TTC549 (cell line): ENCODE results near the gene FOXP4.

Experiments
- FAIRE-seq: peaks from 2 replicates; lab custom pipeline; 2012; peaks lifted over from hg19 to GRCh38; lab: Jason Lieb, UNC

The FOXP4 gene

DNA sequence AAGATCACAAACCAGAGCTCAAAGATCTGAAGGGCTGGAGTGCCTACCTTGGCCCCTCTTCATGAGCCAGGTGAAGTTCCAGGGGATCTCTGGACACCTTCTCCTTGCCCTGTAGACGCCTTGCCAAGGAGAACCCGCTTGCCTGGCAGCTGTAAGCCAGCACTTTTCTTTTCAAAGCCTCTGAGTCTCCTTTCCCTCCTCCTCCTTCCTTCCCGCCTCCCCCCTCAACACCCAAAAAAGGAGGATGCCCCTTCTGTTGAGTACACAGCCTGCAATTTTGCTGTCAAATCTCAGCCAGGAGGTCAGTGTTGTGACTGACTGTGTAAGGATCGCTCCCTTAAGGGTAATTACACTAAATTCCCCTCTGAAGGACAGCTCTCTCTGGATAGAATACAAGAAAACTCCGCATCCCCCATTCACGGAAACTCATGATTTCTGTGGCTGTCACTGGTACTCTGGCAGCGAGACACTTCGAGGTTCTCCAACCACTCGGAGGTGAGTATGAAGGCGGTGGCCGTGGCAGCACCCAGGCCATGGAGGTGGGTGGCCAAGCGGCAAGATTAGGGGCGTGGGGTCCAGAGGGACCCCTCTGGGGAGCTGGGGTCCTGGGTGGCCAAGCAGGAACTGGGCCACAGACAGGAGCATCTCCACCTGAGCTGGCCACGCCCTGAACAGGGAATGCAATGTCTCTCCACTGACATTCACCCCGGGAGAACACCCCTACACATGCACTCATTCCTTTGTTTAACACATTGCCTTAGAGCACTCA, 23.2 kb upstream of the FOXP4 start:
- FAIRE-seq = no peak

GRCh38 chr6:41523915-41524633, 22.1 kb upstream of the FOXP4 start:
- FAIRE-seq = no peak

- FAIRE-seq = no peak
Observed at GRCh38 chr6:41524634-41525011, 21.6 kb upstream of the FOXP4 start.

DNA sequence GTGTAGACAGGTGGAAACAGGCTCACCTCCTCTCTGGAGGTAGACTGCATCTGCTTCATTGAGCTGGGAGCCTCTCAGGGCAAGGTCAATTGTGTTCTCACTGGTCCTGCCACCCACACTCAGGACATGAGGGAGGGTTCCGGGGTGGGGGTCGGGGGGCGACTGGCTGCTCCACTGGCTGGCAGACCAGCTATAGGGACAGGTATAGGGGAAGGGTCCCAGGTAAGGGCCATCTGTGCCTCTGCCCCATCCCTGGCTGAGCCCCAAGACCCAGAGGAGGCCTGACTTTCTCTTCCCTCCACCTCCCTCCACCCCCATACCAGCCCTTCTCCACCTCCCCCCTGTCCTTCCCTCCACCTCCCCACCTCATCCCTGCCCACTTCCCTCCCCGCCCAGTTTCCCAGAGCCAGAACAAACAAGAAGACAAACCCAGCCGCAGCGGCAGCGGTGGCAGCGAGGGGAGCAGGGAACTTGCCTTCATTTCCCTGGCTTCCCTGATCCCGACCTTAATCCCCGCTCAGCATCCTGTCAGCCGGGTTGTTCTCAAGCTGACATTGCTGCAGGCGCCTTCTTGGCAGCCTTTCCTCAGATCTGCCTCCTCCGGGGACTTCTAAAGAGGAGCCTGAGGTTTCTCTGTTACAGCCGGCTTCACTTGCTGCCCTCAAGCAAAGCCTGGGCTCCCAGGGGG, 18.3 kb upstream of the FOXP4 start:
- FAIRE-seq = no peak

GRCh38 chr6:41528409-41528963, 17.7 kb upstream of the FOXP4 start:
- no peak for FAIRE-seq

GRCh38 chr6:41529049-41529448, 17.1 kb upstream of the FOXP4 start:
- FAIRE-seq = no peak

GRCh38 chr6:41529970-41530369, 16.2 kb upstream of the FOXP4 start:
- no peak for FAIRE-seq

DNA sequence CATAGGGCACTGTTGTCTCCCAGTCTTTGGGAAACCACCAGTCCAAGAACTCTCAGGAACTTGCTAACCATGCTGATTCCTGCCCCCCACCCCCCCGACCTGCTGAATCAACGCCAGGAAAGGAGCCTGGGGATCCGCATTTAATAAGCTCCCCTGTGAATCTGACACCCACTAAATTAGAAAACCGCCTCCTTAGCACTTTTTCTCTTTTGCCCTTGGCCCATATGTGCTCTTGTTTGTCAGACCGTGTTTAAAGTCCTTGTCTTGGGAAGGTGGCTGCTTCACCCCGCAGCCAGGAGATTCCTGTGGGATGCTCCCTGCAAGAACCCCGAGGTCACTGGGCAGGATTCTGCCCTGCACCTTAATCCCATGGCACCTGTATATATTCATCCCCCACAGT, 15.7 kb upstream of the FOXP4 start:
- FAIRE-seq = no peak

- no peak for FAIRE-seq
Observed at GRCh38 chr6:41531016-41531415, 15.2 kb upstream of the FOXP4 start.

DNA sequence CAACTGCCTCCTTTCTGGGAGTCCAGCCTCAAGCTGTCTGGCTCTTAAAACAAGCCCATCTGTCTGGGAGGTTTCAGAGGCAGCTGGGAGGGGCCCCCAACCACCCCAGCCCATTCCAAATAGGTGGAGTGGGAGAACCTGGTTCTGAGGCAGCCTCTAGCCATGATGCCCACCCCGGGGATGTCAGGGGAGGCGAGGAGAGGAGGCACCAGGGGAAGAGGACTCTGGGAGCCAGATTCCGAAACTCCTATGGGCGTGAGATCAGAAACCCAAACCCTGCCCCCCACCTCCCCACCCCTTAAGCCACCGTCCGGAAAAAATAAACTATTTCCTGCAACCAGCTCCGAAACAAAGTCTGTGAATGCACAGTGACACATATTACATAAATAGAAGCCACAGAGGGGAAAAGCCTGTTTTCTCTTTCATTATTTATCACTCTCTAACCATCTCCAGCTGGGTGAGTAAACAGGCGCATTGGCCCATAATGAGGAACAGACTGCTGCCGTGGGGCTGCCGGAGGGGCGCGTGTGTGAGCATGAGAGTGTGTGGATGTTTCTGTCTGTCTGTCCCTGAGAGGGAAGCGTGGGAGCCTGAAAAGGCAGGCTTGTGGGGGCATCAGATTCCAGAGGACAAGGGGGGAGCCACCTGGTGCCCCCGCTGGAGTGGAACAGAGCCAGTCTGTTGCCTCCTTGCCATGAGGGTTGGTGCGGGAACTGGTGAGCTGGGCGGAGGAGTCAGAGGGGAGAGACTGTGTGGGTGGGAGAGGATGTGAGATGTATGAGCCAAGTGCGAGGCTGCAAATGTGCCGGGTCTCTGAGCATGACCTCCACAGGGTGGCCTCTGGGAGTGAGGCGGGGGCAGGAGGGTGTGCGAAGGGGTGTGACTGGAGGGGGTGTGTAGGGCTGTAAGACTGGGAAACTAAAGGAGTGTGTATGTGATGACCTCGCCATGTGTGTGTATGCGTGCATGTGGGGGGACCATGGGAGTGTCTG, 14.3 kb upstream of the FOXP4 start:
- no peak for FAIRE-seq

- FAIRE-seq = no peak
Observed at GRCh38 chr6:41535766-41536165, 10.4 kb upstream of the FOXP4 start.

GRCh38 chr6:41536795-41537758, 9.1 kb upstream of the FOXP4 start:
- no peak for FAIRE-seq

GRCh38 chr6:41538556-41539182, 7.5 kb upstream of the FOXP4 start:
- FAIRE-seq = no peak

GRCh38 chr6:41539204-41539603, 7.0 kb upstream of the FOXP4 start:
- FAIRE-seq = no peak

DNA sequence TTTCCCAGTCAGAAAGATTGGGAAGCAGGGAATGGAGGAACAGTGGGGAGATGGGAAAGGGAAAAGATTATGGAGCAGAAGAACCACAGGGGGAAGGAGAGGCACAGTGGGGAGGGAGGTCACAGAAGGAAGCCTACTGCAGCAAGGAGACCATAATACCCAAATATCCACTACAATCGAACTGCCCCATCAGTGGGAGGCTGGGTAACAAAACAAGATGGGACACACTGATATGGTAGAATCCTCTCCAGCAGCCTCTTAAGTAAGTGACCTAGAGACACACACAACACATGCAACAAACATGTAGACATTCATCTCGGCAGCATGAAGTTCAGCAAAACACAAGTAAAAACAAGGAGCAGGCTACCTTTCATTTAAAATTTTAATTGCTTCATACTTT, 4.8 kb upstream of the FOXP4 start:
- FAIRE-seq = no peak

- no peak for FAIRE-seq
Observed at GRCh38 chr6:41543087-41543486, 3.1 kb upstream of the FOXP4 start.

DNA sequence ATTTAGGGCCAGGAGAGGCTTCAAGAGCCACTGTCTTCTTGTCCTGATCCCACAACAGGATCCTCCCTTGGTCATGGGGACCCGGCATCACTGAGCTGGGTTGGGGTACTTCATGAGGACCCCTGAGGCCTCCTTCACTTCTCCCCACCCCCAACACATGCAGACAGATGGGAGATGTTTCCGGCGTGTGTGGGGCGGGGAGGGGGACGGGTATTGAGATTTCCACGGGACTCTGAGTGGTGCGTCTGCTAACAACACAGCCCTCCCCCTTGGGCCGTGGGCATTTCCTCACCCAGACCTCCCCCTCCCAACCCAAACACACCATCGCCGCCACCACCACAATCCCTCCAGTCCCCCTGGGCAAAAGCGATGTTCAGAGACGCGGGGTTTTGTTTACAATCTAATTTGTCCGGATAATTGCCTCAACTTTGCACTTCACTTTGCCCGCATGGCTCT, 906 bp upstream of the FOXP4 start:
- no peak for FAIRE-seq

DNA sequence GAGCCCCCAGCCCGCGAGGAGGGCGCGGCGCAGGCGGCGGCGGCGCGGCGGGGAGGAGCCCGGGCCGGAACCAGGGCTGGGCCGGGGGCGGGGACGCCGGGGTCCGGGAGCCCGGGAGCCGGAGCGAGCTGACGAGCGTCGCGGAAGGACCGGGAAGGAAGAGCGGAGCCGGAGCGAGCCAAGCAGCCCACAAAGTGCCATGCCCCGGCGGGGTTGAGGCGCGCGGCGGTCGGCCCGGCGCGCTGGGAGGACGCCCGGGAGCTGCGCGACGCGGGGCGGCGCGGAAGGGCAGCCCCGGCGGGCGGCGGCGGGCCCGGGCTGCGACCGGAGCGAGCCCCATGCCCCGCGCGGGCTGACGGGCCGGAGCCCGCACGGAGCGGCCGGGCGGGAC, 289 bp downstream of the FOXP4 start:
- FAIRE-seq = no peak

DNA sequence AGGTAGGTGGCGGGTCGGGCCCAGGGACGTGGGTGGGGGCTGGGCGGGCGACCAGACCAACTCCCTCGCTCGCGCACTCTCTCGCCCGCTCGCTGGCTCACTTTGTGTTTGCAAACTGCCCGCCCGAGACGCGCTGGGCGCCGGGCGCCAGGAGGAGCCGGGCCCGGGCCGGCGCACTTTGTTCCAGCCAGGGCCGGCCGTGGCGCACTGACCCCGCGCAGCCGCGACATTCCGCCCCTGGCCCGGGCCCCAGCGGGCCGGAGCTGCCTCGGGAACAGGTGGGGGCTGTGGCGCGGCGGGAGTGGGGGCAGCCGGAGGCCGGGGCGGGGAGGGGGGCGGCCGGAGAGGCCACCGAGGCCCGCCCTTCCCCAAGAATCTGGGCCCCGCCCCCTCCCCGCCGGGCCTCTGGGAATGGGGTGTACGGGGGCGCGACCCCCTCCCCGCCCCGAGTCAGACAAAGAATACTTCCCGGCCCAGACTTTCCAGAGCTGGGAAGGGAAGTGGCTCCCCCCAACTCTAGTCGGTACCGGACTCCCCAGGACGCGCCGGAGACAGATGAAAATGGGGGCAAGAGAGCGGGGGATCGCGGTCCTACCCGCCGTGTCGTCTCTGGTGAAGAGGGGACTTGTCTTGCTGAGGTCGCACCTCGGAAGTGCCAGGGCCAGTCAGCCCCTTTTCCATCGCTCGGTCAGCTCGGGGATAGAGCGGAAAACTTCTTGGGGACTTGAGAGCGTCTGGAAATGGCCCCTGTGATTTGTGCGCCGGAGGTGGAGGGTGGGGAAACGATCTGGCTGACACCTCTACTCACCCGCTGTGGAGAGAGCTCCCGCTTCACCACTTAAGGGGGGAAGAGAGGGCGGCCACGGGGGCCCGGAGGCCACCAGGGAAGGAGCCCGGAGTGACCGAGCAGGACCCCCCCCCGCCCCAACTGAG, 951 bp downstream of the FOXP4 start:
- no peak for FAIRE-seq
